Brain pericyte (primary cell): Measurements from ENCODE around the gene FBXW7.

Source experiments
- DNase-seq: peaks from one replicate; pipeline ENCODE4 v3.0.0-alpha.2; 2012; ENCODE audit warnings: low read depth, low spot score

FBXW7 gene

DNA sequence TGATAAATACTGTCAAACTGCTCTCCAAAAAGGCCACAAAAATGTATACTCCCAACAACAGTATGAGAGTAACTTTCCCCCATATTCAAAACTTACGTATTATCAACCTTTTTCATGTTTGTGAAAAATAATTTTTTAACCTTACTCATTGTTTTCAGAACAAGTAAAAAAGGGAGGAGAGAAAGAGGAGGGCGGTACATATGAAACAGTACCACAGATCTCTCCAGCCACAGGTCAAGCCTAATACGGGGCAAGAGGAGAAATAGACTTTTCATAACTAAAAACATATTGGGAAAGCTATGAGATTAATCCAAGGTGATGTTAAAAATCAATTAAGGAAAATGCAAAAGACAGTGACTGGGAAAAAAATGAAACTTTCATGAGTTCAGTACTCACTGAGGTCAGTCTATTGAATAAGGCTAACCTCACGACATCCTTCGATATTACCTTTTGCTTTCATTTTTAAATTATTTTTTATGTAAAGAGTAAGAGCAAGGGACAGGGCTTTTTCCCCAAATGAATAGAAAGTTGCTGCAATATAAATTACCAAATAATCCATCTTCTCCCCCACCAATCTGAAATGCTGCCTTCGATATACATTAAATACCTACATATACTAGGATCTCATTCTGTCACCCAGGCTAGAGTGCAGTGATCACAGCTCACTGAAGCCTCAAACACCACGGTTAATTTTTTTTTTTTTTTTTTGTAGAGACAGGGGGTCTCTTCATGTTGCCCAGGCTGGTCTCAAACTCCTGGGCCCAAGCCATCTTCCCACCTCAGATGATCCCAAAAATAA is 25.3 kb downstream of the FBXW7 start:
- DNase-seq = no peak

DNA sequence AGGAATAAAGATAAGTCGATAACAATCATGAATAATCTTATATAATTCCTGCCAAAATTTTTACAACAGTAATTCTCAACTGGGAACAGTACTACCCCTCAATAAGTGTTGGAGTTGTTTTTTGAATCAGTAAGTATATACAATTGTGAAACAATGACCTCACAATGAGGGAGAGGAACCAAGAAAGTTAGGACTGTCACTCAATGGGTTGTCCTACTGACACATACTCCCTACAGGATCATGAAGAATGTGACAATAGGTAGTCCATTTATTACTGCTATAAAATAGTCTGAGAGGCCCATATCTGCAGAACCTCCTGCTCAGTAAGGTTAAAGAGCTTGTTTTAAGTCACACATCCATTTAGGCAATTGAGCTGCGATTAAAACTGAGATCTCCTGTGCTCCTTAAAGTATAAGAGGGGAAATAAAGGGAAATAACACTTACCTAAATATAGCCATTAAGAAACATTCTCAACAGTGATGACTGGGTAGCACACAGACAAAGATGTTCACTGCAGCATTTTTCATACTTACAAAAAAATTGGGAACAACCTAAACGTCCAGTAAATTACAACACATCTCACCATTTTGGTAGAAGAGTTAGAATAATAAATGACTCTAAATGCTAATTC is 26.2 kb downstream of the FBXW7 start:
- no peak for DNase-seq

DNA sequence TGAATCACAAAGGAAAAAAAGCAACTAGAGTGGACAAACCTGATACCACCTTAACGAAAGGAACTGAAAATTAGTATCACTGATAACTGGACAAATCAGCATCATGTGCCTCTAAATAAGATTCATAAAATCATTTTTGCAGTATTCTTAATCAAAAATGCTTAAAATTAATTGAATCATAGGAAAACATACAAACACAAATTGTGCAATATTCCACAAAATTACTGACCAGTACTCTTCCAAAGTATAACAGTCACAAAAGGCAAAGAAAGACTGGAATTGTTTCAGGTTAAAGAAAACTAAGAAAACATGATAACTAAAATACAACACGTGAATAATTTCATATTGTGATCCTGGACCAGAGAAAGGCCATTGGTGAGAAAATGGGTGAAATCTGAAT is 27.1 kb downstream of the FBXW7 start:
- DNase-seq = no peak

DNA sequence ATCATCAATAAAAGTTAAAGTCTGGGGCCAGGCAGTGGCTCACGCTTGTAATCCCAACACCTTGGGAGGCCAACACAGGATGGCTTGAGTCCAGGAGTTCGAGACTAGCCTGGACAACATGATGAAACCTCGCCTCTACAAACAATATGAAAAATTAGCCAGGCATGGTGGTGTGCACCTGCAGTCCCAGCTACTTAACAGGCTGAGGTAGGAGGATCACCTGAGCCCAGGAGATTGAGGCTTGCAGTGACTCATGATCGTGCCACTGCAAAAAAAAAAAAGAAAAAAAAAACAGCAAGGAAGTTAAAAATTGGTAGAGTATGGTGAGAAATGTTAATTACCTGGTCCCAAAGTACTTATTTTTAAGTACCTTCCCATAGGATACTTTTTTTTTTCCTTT is 27.5 kb downstream of the FBXW7 start:
- no peak for DNase-seq

DNA sequence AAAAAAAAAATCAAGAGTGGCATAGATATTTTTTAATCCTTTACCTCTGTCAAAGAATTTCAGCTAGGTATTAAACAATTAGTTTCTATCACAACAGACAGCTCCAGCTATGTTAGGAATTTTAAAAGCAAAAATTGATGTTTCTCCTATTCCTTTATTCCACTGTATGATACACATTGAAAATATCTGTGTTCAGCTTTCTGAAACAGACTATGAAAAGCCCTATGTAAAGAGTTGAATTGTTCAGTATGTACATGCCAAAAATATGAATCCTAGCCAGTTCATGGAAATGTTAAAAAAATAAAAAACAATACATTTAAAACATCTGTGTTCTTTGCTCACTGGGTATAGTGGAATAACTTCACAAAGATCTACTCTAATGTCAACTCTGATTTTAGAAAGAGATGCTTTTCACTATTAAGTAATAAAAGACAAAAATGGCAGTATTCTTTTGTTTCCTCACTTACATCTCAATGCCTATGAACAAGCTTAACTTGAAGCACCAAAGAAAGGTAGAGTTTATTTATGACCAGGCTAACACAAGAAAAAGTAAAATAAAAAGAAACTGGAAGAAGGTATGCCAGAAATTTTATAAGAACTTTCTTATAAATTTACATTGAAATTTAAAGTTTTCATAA is 32.1 kb downstream of the FBXW7 start:
- DNase-seq = no peak

DNA sequence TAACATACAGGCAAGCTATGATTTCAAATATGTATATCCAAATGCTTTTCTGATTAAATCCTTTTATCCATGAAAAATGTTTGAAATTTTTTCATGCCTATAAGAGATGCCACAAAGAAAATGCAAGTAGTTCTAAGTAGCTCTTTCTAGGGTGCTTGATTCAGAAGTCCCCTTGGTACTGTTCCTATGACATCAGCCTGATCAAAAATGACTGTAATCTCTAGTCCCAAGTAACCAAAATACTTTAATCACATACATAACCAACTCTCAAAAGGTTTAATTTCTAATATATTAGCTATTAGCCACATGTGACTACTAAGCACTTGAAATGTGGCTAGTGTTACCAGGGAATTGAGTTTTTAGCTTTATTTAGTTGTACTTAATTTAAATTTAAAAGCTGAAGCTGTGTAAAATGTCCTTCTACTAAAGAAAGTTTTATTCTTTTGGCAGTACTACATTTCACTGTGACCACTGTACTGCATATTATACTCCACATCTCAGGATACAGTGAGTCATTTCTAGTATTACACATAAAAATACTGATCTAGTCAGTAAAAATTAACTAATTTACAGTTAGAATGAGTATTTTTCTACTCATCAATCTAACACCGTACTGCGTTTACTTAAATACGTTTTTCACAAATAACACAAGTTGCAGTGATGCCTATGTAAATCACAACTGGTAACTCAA is 33.9 kb downstream of the FBXW7 start:
- DNase-seq = no peak

DNA sequence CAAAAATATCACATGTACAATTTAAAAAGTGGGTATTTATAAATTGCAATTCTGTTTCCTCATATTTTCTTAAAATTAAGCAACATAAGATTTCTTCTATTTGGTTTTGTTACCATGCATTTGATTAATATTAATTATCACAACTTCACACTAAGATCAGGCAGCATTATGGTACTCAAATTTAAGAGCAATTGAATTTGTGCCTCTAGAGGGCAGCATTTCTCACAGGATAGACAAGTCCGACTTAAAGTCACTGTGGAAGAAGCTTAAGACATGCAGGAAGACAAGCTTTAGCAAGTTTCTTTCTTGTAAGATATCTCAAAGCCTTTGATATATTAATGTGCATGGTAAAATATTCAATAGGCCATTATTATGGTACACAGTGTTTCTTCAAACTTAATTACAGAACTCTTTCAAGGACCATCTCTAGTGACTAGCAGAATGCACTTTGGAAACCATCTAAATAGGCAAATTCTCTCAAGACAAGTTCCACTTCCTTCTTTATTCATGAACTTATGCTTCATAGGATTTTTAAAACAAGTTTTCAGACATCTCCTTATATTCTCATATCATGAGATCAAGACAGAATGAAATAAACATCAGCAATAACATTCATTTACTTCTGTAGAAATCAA is 35.0 kb downstream of the FBXW7 start:
- peak; percentile 50 for DNase-seq

DNA sequence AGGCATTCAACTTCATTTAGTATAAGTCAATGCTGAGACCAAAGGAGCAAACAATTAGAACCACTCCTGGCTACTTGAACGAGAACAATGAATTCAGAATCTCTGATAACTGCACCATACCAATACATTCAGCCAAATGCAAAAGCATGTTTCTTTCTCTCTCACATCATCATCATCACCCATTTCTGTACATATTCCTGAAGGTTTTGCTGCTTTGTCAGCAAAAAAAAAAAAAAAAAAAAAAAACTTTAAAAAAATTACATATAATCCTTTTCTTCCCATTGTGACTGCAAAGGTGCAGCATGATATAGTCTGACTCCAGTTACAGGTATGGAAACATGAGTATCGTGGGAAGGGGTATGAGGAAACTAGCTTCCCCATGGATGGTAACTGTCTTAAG is 35.6 kb downstream of the FBXW7 start:
- no peak for DNase-seq

DNA sequence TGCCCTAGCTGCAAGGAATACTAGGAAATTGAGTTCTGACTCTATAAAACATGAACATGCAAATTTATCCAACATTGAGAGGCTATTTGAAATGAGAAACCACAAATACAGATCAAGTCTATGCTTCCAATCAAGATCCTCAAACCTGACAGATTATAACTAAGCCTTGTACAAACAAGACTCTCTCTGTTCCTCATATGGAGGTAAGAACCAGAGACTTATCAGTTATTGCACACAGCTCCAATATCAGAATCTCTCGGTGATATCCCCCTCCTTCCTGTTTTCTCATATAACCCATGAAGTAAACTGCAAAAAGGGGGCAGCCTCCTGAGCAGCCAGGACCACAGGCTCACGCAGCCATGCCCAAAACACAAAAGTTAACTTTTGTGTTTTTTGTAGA is 36.5 kb downstream of the FBXW7 start:
- DNase-seq = no peak

DNA sequence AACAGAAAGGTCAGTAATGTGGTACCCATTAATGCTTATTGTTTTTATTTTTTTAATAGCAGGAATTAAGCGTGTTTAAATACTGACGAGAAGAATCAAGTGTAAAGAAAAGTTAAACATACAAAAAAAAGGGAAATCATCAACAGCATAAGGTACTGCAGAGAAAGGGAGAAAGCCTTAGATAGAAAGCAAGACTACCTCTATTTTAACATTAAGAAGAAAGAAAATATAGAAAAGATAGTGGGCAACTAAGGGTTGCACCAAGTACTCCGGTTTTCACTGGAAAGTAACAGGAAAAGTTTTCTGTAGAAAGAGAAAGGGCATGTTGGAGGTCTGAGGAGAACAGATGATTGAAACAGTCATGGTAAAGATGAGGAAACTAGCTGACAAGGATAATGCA is 41.9 kb downstream of the FBXW7 start:
- DNase-seq = no peak

DNA sequence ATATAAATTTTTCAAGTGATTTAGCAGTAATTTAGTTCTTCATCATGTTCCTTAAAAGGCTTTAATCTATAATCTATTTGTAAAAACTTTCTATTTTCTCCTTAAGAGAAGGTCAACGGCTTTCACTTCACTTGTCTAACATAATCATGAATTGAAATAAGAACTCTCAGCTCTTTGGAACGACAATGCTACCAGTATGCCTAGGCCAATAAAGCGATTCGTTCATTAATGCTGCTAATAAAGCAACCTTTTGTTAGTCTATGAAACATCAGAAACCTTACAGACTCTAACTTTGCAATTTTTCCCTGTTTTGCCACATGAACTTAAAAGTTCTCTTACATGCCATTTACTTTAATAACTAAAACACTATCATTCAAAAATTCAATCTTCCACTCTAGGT is 47.6 kb downstream of the FBXW7 start:
- no peak for DNase-seq

DNA sequence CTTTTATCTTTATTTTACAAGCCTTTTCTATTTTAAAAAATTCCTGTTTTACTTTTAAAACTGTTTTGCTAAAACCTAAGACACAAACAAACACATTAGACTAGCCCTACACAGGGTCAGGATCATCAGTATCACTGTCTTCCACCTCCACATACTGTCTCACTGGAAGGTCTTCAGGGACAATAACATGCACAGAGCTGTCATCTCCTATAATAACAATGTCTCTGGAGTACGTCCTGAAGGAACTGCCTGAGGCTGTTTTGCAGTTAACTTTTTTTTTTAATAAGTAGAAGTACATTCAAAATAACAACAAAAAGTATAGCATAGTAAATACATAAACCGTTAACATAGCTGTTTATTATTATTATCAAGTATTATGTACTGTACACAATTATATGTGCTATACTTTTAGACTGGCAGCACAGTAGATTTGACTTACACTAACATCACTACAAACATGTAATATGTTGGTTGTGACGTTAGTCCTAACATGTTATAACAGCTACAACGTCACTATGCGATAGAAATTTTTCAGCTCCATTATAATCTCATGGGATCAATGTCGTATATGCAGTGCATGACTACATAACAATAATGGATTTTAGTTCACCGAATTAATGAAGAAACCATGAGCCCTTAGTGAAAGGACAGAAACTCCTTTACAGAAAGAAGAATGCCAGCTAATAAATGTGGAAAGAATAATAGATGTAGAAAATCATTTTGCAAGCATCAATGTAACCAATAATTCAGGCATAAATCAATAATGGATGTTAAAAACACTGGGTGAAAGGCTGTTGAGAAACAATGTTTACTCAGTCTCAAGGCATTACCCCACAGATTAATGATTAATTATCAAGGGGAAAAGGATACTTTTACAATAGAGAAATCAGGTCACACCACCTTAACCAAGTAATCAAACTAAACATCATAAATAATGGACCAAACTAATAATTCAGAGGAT is 49.2 kb downstream of the FBXW7 start:
- no peak for DNase-seq

DNA sequence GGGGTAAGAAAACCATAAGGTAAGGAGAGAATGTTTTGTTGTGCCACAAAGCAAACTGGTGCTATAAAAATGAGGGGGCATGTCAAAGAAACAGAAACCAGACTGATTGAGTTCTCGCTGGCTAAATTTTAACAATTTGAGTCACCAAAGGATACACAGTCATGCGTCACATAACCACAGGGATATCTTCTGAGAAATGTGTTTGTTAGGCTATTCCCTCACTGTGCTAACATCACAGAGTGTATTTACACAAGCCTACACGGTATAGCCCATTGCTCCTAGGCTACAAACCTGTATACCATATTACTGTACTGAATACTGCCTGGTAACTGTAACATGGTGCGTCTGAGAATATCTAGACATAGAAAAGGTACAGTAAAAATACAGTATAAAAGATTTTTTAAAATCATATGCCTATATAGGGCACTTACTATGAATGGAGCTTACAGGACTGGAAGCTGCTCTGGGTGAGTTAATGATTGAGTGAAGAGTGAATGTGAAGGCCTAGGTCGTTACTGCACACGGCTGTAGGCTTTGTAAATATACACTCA is 50.1 kb downstream of the FBXW7 start:
- peak; percentile 77 for DNase-seq

DNA sequence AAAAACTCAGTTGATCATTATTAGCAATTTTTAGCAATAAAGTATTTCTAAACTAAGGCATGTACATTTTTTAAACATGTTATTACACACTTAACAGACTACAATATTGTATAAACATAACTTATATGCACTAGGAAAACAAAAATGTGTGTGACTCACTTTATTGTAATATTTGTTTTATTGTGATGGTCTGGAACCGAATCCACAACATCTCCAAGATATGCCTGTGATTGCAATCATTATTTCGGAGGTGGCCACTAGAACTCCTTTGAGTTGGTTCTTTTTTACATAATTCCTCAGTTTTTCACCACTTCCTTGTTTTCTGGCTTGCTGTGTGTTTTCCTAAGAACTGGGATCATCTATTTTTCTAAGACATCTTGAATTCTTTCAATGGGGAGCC is 53.7 kb downstream of the FBXW7 start:
- no peak for DNase-seq

DNA sequence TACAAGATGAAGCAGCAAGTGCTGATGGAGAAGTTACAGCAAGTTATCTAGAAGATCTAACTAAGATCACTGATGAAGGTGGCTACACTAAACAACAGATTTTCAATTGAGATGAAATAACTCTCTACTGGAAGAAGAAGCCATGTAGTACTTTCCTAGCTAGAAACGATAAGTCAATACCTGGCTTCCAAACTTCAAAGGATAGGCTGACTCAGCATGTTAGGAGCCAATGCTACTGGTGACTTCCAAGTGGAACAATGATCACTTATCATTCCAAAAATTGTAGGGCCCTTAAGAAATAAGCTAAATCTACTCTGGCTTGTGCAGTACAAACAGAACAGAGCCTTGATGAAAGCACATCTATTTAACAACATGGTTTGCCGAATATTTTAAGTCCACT is 55.0 kb downstream of the FBXW7 start:
- no peak for DNase-seq

DNA sequence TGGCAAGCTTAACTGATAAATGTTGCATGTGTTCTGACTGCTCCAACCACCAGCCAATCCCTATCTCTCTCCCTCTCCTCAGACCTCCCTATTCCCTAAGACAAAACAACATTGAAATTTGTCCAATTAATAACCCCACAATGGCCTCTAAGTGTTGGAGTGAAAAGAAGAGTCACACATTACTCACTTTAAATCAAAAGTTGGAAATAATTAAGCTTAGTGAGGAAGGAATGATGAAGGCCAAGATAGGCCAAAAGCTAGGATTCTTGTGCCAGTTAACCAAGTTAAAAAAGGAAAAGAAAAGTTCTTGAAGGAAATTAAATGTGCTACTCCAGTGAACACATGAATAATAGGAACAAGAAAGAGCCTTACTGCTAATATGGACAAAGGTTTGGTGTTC is 55.6 kb downstream of the FBXW7 start:
- no peak for DNase-seq

DNA sequence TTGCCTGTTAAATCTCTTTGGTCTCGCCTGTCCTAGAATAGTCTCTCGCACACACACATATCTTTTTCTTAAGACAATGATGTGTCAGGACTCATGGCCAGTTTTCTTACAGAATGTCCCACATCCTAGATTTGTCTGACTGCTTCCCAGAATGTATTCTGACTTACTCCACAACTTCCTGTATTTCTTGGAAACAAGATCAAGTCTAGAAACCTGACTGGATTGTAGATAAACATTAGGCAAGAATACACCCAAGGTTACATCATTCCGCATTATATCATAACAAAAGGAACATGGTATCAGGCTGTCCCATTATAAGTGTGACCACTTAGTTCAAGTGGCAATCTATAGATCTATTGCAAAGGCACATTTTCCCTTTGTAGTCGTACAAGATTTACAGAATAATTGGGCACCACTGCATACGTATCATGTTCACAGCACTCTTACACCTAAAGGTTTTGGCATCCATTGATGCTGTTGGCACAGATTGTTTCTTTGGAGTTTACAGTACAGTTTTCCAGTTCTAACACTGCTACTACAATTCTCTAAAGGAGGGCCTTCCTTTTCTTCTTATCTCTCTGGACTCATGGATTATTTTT is 56.4 kb downstream of the FBXW7 start:
- no peak for DNase-seq

DNA sequence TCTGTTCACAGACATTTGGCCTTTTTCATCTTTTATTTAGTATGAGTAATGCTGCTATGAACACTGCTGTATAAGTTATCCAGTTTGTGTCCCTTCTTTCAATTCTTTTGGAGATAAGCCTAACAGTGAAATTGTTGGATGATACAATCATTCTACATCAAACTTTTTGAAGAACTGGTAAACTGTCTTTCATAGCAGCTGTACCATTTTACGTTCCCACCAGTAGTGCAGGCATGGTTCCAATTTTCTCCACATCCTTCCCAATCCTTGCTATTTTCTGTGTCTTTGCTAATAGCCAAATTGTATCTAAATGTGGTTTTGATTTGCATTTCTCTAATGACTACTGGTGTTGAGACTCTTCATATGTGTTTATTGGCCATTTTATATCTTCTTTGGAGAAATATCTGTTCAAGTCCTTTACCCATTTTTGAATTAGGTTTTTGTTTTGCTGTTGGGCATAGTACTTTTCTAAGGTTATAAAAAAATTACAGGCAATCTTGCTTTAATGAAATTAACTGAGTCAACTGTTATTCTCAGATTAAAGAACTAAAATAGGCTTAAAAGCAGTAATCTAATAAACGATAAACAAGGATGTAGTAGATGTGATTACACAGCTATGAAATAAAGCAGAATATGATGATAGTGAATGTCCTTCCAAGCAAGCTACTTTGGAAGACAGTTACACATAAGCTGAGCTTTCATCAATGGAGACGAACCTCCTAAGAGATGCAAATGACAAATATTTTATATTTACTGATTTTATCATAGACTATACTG is 57.2 kb downstream of the FBXW7 start:
- DNase-seq = no peak

DNA sequence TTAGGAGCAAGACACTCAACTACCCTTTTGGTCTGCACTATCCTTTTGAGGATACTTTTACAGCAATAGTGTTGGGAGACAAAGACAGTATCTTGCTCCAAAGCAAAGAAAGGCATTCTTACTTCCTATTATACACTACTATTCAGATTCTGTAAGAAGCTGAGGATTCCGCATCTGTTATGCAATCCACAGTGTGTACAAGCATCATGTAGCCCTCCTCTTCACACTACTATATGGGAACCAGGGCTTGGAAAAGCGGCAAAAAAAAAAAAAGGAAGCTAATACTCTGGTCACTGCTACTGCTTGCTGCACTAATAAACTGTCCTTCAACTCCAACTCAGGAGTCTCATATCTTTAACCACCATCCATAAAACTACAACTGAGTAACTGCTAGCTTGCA is 59.1 kb downstream of the FBXW7 start:
- DNase-seq = no peak
